Central memory CD8-positive, alpha-beta T cell (primary cell): Measurements from ENCODE around the gene RALGDS.

ENCODE experiments used
- ATAC-seq: fragments of 150-1000 bp; cut with Tn5 transposase; replicated peaks from 2 replicates; pipeline ENCODE4 v1.10.0; 2022; ENCODE audit warnings: mild to moderate bottlenecking, moderate FRiP score, moderate number of reproducible peaks; ENCODE audit not compliant: poor library complexity, severe bottlenecking; ENCODE audit errors: extremely low read depth
- DNase-seq, 2 donors: peaks; one replicate each; pipeline ENCODE4 v3.0.0; 2021; ENCODE audit warnings: low spot score in 2 of 2
- H3K27ac Mint-ChIP-seq: one replicate; pipeline ENCODE4 v1.8.0; 2022; ENCODE audit warnings: low read depth, mild to moderate bottlenecking, moderate library complexity, mixed read lengths
- H3K27me3 Mint-ChIP-seq: one replicate; pipeline ENCODE4 v1.8.0; 2022; ENCODE audit warnings: mixed read lengths
- H3K36me3 Mint-ChIP-seq: one replicate; pipeline ENCODE4 v1.8.0; 2022; ENCODE audit warnings: mild to moderate bottlenecking, moderate library complexity, mixed read lengths; ENCODE audit not compliant: insufficient read depth
- H3K4me1 Mint-ChIP-seq: one replicate; pipeline ENCODE4 v1.8.0; 2022; ENCODE audit warnings: mixed read lengths
- H3K4me3 Mint-ChIP-seq: one replicate; pipeline ENCODE4 v1.8.0; 2022; ENCODE audit warnings: mild to moderate bottlenecking, moderate library complexity, mixed read lengths
- H3K9me3 Mint-ChIP-seq: one replicate; pipeline ENCODE4 v1.8.0; 2022; ENCODE audit warnings: mixed read lengths

Gene RALGDS

GRCh38 chr9:133137451-133138231, 16.6 kb upstream of the RALGDS start:
- Mint-ChIP-seq H3K9me3 (no peaks in the 10 kb centered on the region), H3K36me3 (peaks cover 51% of the 10 kb centered on the region), H3K27me3 (no peaks in the 10 kb centered on the region), H3K27ac (peak overlapping the region; percentile 84), H3K4me1 (peaks cover 56% of the 10 kb centered on the region), H3K4me3 (no peak overlapping the region)
- ATAC-seq (no peak), DNase-seq (no peak)

GRCh38 chr9:133135146-133135745, 14.2 kb upstream of the RALGDS start:
- Mint-ChIP-seq H3K4me3 (peak overlapping the region; percentile 93), H3K27ac (peak overlapping the region; percentile 75), H3K27me3 (no peaks in the 10 kb centered on the region), H3K9me3 (no peaks in the 10 kb centered on the region), H3K36me3 (peaks cover 60% of the 10 kb centered on the region), H3K4me1 (peaks cover 60% of the 10 kb centered on the region)
- DNase-seq (no peak), ATAC-seq (no peak)

DNA sequence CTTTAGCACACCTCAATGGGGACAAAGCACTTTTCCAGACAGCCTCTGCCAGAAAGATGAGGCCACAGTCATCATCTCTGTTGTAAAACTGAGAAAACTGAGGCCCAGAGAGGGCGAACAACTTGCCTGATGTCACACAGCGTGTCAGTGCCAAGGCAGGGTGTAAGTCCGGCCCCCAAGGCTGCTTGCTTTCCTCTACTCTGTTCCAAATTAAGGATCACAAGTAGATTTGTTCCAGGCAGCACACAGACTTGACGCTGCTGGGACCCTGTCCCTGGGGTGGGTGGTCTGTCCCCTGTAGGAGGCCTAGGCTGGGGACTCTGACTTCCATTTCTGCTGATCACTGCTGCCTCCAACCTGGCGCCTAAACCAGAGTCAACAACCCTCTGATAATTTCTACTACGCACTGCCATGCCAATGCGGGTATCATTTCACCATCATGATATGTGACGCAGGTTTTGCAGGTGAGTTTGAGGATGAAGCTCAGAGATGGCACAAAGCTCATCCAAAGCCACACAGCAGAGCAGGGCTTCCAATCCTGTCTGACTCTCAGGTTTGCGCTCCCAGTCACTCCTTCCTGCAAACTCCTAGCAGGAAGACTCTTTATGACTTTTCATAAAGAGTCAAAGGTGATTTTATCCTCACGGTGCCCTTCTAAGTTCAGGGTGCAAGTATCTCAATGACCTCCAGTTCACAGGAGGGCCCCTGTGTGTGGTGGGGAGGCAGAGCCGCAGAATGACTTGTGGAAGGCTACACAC, 13.5 kb upstream of the RALGDS start:
- H3K9me3 Mint-ChIP-seq: no peaks in the 10 kb centered on the region
- H3K27me3 Mint-ChIP-seq: no peaks in the 10 kb centered on the region
- peak overlapping the region; percentile 93 for H3K4me3 Mint-ChIP-seq
- ATAC-seq (peak; percentile 26), DNase-seq (no peak)
- peaks cover 64% of the 10 kb centered on the region for H3K36me3 Mint-ChIP-seq
- peak overlapping the region; percentile 75 for H3K27ac Mint-ChIP-seq
- H3K4me1 Mint-ChIP-seq: peaks cover 61% of the 10 kb centered on the region

DNA sequence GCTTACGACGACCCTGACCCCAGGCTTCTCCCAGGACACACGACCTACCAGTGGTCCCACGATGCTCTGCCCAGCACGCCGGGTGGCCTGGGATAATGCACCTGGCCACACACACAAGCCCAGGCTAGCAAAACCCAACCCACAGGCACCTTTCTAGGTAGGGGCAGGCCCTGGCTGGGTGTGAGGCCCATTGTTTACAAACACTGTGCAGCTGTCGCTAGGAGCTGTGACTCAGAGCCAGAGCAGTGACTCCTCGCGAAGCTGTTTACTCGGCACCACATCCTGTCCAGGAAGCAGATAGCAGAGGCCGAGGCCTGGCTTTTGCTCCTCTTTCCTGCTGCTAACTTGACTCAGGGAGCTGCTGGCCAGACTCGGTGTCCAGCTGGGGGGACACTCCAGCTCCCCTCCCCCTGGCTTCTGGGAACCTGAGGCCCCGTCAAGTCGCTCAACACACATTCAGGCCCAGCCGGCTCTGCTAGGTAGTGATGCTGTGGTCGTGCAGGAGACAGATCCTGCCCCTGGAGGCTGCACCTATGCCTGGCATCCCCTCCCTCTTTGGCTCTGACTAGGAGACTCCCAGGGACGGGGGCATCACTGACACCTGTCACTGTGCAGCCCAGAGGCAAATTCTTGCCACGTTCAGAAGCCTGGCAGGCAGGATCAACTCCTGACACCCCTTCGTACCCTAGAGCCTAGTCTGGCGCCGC, 12.8 kb upstream of the RALGDS start:
- Mint-ChIP-seq H3K4me3 (peak overlapping the region; percentile 93), H3K36me3 (peaks cover 63% of the 10 kb centered on the region), H3K27ac (peak overlapping the region; percentile 75)

GRCh38 chr9:133132174-133132573, 11.1 kb upstream of the RALGDS start:
- no peaks in the 10 kb centered on the region for H3K9me3 Mint-ChIP-seq
- no peaks in the 10 kb centered on the region for H3K27me3 Mint-ChIP-seq
- DNase-seq: no peak
- peak overlapping the region; percentile 75 for H3K27ac Mint-ChIP-seq
- peak overlapping the region; percentile 93 for H3K4me3 Mint-ChIP-seq
- peaks cover 72% of the 10 kb centered on the region for H3K36me3 Mint-ChIP-seq
- H3K4me1 Mint-ChIP-seq: peaks cover 77% of the 10 kb centered on the region
- no peak for ATAC-seq

More for the DNA sequence above, 12.8 kb upstream of the RALGDS start:
- ATAC-seq (peak; percentile 86), DNase-seq (peak; percentile 77 to 93)
- H3K27me3 Mint-ChIP-seq: no peaks in the 10 kb centered on the region
- no peaks in the 10 kb centered on the region for H3K9me3 Mint-ChIP-seq
- H3K4me1 Mint-ChIP-seq: peaks cover 65% of the 10 kb centered on the region

DNA sequence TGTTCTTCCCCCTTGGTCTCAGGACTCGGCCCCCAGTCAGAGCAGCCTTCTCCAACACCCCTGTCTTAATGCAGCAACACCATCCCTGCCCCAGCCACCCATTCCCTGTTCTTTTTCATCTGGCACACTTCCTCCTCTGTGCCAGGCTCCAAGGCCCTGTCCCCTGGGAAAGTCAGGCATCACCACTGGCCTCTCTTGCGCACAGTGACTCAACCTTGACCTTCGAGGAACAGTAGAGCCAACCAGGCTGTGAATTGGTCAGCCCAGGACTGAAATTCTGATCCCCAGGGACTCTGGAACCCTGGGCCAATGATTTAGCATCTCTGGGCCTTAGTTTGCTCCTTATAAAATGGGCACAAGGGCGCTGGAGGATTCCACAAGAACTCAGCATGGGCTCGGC, 10.5 kb upstream of the RALGDS start:
- DNase-seq (no peak), ATAC-seq (no peak)
- H3K4me3 Mint-ChIP-seq: peak overlapping the region; percentile 93
- peaks cover 84% of the 10 kb centered on the region for H3K4me1 Mint-ChIP-seq
- H3K27me3 Mint-ChIP-seq: no peaks in the 10 kb centered on the region
- no peaks in the 10 kb centered on the region for H3K9me3 Mint-ChIP-seq
- peak overlapping the region; percentile 75 for H3K27ac Mint-ChIP-seq
- H3K36me3 Mint-ChIP-seq: peaks cover 76% of the 10 kb centered on the region

DNA sequence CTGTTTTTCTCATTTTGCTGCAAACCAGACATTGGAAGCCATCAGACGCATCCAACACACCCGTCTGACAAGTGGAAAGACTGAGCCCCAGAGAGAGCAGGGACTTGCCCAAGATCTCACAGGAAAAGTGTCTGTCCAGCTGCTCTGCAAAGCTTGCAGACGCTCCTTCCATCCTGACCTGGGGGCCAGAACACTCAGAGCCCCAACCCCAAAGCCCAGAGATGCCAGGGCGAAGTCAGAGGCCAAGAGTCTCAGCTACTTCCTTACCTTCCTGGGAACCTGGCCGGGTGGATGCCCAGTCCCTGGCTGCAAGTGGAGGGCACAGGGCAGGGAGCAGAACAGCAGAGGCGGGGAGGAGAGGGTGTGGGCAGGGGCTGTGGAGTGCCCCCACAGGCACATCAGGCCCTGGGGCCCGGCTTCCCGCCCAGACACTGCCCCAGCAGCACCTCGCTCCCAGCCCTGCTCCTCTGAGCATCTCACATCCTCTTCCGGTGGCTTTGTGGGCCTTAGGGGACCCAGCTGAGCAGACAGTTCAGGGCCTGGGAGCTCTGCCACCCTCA, 9.7 kb upstream of the RALGDS start:
- peak; percentile 42 for ATAC-seq
- Mint-ChIP-seq H3K9me3 (no peaks in the 10 kb centered on the region), H3K4me3 (peak overlapping the region; percentile 93), H3K27me3 (no peaks in the 10 kb centered on the region), H3K36me3 (peaks cover 75% of the 10 kb centered on the region), H3K4me1 (peaks cover 85% of the 10 kb centered on the region), H3K27ac (peak overlapping the region; percentile 75)
- peak in 1 of 2 donors; percentile 75 for DNase-seq

DNA sequence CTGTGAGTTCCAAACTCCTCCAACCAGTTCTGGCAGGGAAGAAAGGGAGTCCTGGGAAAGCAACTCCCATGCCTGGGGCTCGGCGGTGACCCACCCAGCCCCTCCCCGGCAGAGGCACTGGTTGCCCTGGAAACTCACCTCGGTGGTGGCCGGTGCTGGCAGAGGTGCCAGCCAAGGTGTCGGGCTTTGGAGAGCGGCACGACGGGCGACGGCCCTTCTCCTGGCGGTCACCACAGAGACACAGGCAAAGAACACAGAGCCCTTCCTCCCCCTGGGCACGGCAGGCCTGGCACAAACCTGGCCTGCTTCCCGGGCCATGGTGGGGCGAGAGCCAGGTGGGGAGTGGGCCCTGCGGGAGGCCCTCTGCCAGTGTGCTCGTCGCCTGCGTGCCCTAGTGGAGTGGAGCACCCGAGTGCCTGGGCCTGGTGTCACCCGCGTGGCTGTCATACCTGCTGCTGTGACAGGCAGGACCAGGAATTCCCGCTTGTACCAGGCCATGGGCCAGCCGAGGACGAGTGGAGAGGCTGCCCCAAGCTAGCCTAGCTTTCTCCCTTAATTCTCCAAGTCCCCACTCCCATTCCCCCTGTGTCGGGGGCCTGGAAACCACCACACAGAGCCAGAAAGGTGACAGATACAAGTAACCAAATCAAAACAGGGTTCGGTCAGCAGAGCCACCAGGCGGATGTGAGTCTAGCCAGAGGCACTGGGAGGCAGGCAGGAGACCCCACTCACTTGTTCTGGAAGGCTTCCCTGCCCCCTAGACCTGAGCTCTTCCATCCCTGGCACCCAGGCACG, 8.2 kb upstream of the RALGDS start:
- Mint-ChIP-seq H3K9me3 (no peaks in the 10 kb centered on the region), H3K27ac (peak overlapping the region; percentile 75), H3K36me3 (peaks cover 66% of the 10 kb centered on the region), H3K27me3 (no peaks in the 10 kb centered on the region), H3K4me3 (peak overlapping the region; percentile 93), H3K4me1 (peaks cover 80% of the 10 kb centered on the region)
- no peak for ATAC-seq
- no peak for DNase-seq

DNA sequence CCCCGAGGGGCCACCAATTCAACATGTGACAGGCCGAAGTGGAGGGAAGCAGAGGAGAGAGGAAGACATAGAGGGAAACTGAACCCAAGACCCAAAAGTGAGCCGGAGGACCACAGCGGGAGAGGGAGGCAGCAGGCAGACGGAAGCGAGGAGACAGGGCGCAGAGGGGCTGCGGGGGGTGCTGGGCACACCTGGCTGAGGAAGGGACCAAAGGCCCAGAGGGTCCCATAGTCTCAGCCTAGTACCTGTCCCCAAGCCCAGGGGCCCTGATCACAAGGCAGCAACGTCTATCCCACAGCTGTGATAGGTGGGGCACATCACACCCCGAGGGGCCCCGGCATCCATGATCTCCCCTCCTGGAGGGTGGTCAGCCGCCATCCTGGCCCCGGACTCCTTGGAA, 7.1 kb upstream of the RALGDS start:
- no peaks in the 10 kb centered on the region for H3K9me3 Mint-ChIP-seq
- no peaks in the 10 kb centered on the region for H3K27me3 Mint-ChIP-seq
- DNase-seq (no peak), ATAC-seq (no peak)
- H3K27ac Mint-ChIP-seq: peak overlapping the region; percentile 75
- peaks cover 79% of the 10 kb centered on the region for H3K4me1 Mint-ChIP-seq
- H3K36me3 Mint-ChIP-seq: peaks cover 58% of the 10 kb centered on the region
- peak overlapping the region; percentile 93 for H3K4me3 Mint-ChIP-seq

GRCh38 chr9:133127340-133127981, 6.4 kb upstream of the RALGDS start:
- Mint-ChIP-seq H3K4me1 (peaks cover 72% of the 10 kb centered on the region), H3K27ac (peak overlapping the region; percentile 75), H3K36me3 (peaks cover 51% of the 10 kb centered on the region), H3K4me3 (peak overlapping the region; percentile 93), H3K9me3 (no peaks in the 10 kb centered on the region), H3K27me3 (no peaks in the 10 kb centered on the region)
- ATAC-seq (peak; percentile 49), DNase-seq (peak in 1 of 2 donors; percentile 68)

- ATAC-seq (no peak), DNase-seq (no peak)
- Mint-ChIP-seq H3K36me3 (peaks cover 51% of the 10 kb centered on the region), H3K4me1 (peaks cover 69% of the 10 kb centered on the region), H3K27ac (peak overlapping the region; percentile 75), H3K9me3 (no peaks in the 10 kb centered on the region), H3K27me3 (no peaks in the 10 kb centered on the region), H3K4me3 (peak overlapping the region; percentile 93)
These were observed 5.8 kb upstream of the RALGDS start for GRCh38 chr9:133126697-133127339.
